Measurements from ENCODE around the gene RAB35.

- TF ChIP-seq, protein P1, sequence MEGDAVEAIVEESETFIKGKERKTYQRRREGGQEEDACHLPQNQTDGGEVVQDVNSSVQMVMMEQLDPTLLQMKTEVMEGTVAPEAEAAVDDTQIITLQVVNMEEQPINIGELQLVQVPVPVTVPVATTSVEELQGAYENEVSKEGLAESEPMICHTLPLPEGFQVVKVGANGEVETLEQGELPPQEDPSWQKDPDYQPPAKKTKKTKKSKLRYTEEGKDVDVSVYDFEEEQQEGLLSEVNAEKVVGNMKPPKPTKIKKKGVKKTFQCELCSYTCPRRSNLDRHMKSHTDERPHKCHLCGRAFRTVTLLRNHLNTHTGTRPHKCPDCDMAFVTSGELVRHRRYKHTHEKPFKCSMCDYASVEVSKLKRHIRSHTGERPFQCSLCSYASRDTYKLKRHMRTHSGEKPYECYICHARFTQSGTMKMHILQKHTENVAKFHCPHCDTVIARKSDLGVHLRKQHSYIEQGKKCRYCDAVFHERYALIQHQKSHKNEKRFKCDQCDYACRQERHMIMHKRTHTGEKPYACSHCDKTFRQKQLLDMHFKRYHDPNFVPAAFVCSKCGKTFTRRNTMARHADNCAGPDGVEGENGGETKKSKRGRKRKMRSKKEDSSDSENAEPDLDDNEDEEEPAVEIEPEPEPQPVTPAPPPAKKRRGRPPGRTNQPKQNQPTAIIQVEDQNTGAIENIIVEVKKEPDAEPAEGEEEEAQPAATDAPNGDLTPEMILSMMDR (conservative IDR thresholded peaks at IDR 0.05; ENCODE audit: low read depth, low read length): no peak
- TF ChIP-seq EZH2 (IDR thresholded peaks at IDR 0.05; ENCODE audit: low read length, unreplicated experiment) (no peak), EZH2phosphoT487 (IDR thresholded peaks at IDR 0.05; ENCODE audit: borderline replicate concordance, low read length) (no peak)
Measured at GRCh38 chr12:120126635-120127005, 10.1 kb upstream of the RAB35 start.
